Mucosa of gallbladder (tissue), 1 donor: Measurements from ENCODE around the gene ZCCHC12. TPM values are rescaled to one million over a fixed set of nuclear protein-coding genes. Genes with fewer than 3 reads are reported as not detected.
A peak's percentile ranks its signal among the peaks of the same experiment; 100 is the strongest.
"Not testable (repeated sequence)": the region's sequence is repeated elsewhere in the genome, so short reads cannot be mapped to it uniquely, and the experiment has no call there.

ENCODE experiments used
- DNase-seq: peaks from one replicate; pipeline ENCODE4 v3.0.0-alpha.2; 2020; ENCODE audit warnings: low spot score
- total RNA-seq: library from RNA; stranded (reverse); gene quantifications from one replicate; pipeline ENCODE4 v1.2.1, GENCODE V29; 2021
- donor health status: DM: no; HTN: no; CAD: no.

The ZCCHC12 gene
- 0.20 TPM for total RNA-seq

GRCh38 chrX:118823263-118824172, at the start of gene ZCCHC12:
TSS of gene ZCCHC12 (plus strand) at chrX:118823824. CDS start at chrX:118825245, 1,421 bp downstream.
- DNase-seq: no peak

- DNase-seq: no peak
Measured at GRCh38 chrX:118779581-118779980, 44.0 kb upstream of the ZCCHC12 start.

GRCh38 chrX:118780509-118780908, 43.1 kb upstream of the ZCCHC12 start:
- DNase-seq: no peak

- DNase-seq: no peak
Measured at GRCh38 chrX:118780911-118781310, 42.7 kb upstream of the ZCCHC12 start.

- no peak for DNase-seq
Measured at GRCh38 chrX:118795528-118796280, 27.9 kb upstream of the ZCCHC12 start.

GRCh38 chrX:118802857-118803256, 20.8 kb upstream of the ZCCHC12 start:
- no peak for DNase-seq

GRCh38 chrX:118807151-118808017, 16.2 kb upstream of the ZCCHC12 start:
- DNase-seq: no peak

GRCh38 chrX:118817257-118817656, 6.4 kb upstream of the ZCCHC12 start:
- not testable (repeated sequence) for DNase-seq

- DNase-seq: no peak
Measured at GRCh38 chrX:118824173-118824730, 628 bp downstream of the ZCCHC12 start.

- DNase-seq: no peak
Measured at GRCh38 chrX:118825227-118825626, 1.6 kb downstream of the ZCCHC12 start.

GRCh38 chrX:118839334-118839958, 15.8 kb downstream of the ZCCHC12 start:
- DNase-seq: peak; percentile 76

- DNase-seq: no peak
Measured at GRCh38 chrX:118847676-118848075, 24.1 kb downstream of the ZCCHC12 start.

GRCh38 chrX:118853596-118853995, 30.0 kb downstream of the ZCCHC12 start:
- DNase-seq: no peak

- DNase-seq: no peak
Measured at GRCh38 chrX:118855681-118856310, 32.2 kb downstream of the ZCCHC12 start.

- no peak for DNase-seq
Measured at GRCh38 chrX:118857006-118857405, 33.4 kb downstream of the ZCCHC12 start.

- no peak for DNase-seq
Measured at GRCh38 chrX:118861338-118861737, 37.7 kb downstream of the ZCCHC12 start.

- DNase-seq: no peak
Measured at GRCh38 chrX:118862091-118862490, 38.5 kb downstream of the ZCCHC12 start.

GRCh38 chrX:118862979-118863378, 39.4 kb downstream of the ZCCHC12 start:
- no peak for DNase-seq

GRCh38 chrX:118864063-118864635, 40.5 kb downstream of the ZCCHC12 start:
- DNase-seq: no peak

- no peak for DNase-seq
Measured at GRCh38 chrX:118865231-118865630, 41.6 kb downstream of the ZCCHC12 start.
